GM12892 (cell line): ENCODE data around the gene TTC24.

Experiments used
- POLR2A ChIP-seq: IDR thresholded peaks from 2 replicates; pipeline ENCODE4 v1.6.1; 2011; ENCODE audit warnings: low read depth, low read length, control low read depth
- POLR2AphosphoS5 ChIP-seq: IDR thresholded peaks from 2 replicates; pipeline ENCODE4 v1.6.1; 2011; ENCODE audit warnings: low read depth, low read length, control low read depth

- TF ChIP-seq POLR2A: no peak
- TF ChIP-seq POLR2AphosphoS5: no peak
These were observed 39.6 kb upstream of the TTC24 start for GRCh38 chr1:156539818-156540355.
